GM21786 (cell line): ENCODE measurements around the gene MRPS23.
A peak's percentile ranks its signal among the peaks of the same experiment; 100 is the strongest.

Experiments used
- ATAC-seq: cut with Tn5 transposase; IDR thresholded peaks from one replicate; pipeline ENCODE4 v1.9.1; 2021; ENCODE audit not compliant: unreplicated experiment

MRPS23 gene

GRCh38 chr17:57879437-57880085, 29.7 kb upstream of the MRPS23 start:
- no peak for ATAC-seq

GRCh38 chr17:57877803-57878377, 28.0 kb upstream of the MRPS23 start:
- no peak for ATAC-seq

- ATAC-seq, result no peak
These were observed 27.0 kb upstream of the MRPS23 start for GRCh38 chr17:57876866-57877237.

GRCh38 chr17:57876023-57876865, 26.4 kb upstream of the MRPS23 start:
- no peak for ATAC-seq

- no peak for ATAC-seq
These were observed 25.6 kb upstream of the MRPS23 start for GRCh38 chr17:57875290-57876022.

- no peak for ATAC-seq
These were observed 24.8 kb upstream of the MRPS23 start for GRCh38 chr17:57874434-57875289.

GRCh38 chr17:57874058-57874419, 24.2 kb upstream of the MRPS23 start:
- no peak for ATAC-seq

- no peak for ATAC-seq
These were observed 23.6 kb upstream of the MRPS23 start for GRCh38 chr17:57873261-57874057.

GRCh38 chr17:57872536-57872935, 22.7 kb upstream of the MRPS23 start:
- ATAC-seq, result no peak

- ATAC-seq, result no peak
These were observed 22.0 kb upstream of the MRPS23 start for GRCh38 chr17:57871863-57872262.

GRCh38 chr17:57871155-57871554, 21.3 kb upstream of the MRPS23 start:
- no peak for ATAC-seq

GRCh38 chr17:57870283-57870635, 20.4 kb upstream of the MRPS23 start:
- no peak for ATAC-seq

- no peak for ATAC-seq
These were observed 19.9 kb upstream of the MRPS23 start for GRCh38 chr17:57869617-57870282.

- no peak for ATAC-seq
These were observed 19.2 kb upstream of the MRPS23 start for GRCh38 chr17:57868910-57869616.

GRCh38 chr17:57868007-57868909, 18.4 kb upstream of the MRPS23 start:
- ATAC-seq, result peak; percentile 88

- ATAC-seq, result no peak
These were observed 17.3 kb upstream of the MRPS23 start for GRCh38 chr17:57867126-57867525.

- no peak for ATAC-seq
These were observed 16.9 kb upstream of the MRPS23 start for GRCh38 chr17:57866723-57867122.

- ATAC-seq, result no peak
These were observed 16.5 kb upstream of the MRPS23 start for GRCh38 chr17:57866319-57866718.
